SU-DHL-6 (cell line): Measurements from ENCODE around the gene CACNB4.

Source experiments
- CTCF ChIP-seq: fragments of 200-600 bp; sonication (generic); IDR thresholded peaks from one replicate; pipeline ENCODE4 v1.5.1; 2017; ENCODE audit warnings: antibody characterized with exemption, mild to moderate bottlenecking, low read length, moderate library complexity; ENCODE audit not compliant: insufficient read depth, poor library complexity, severe bottlenecking
- EZH2phosphoT487 ChIP-seq: fragments of 200-600 bp; sonication (generic), shearing (Covaris generic); conservative IDR thresholded peaks from 2 replicates; pipeline ENCODE4 v1.6.1; 2018; ENCODE audit warnings: mild to moderate bottlenecking, antibody characterized with exemption, low read length, moderate library complexity, mixed read lengths

- TF ChIP-seq CTCF (no peak), EZH2phosphoT487 (no peak)
Measured at GRCh38 chr2:151914989-151915628, 183.7 kb downstream of the CACNB4 start.
